K562 (cell line): ENCODE measurements around the gene AMDHD2. TPM values are rescaled to one million over a fixed set of nuclear protein-coding genes. Genes with fewer than 3 reads are reported as not detected.

Experiments
- COPS2 ChIP-seq: fragments of 450-650 bp; conservative IDR thresholded peaks from 2 replicates; pipeline ENCODE4 v1.6.1; 2016; ENCODE audit warnings: mild to moderate bottlenecking, moderate library complexity
- HNRNPK ChIP-seq: fragments of 200-400 bp; formaldehyde crosslinking; IDR thresholded peaks from one replicate; pipeline ENCODE4 v1.6.1; 2018; ENCODE audit warnings: mild to moderate bottlenecking, low read depth, low read length; ENCODE audit not compliant: poor library complexity, severe bottlenecking
- KLF13 ChIP-seq: fragments of 450-650 bp; IDR thresholded peaks from 2 replicates; pipeline ENCODE4 v1.6.1; 2016; ENCODE audit warnings: missing genetic modification characterization, low read depth, mild to moderate bottlenecking, missing compliant biosample characterization, moderate library complexity, borderline replicate concordance
- KLF6 ChIP-seq: fragments of 250-450 bp; sonication (Bioruptor Pico); IDR thresholded peaks from 2 replicates; pipeline ENCODE4 v1.4.0; 2020; ENCODE audit warnings: mild to moderate bottlenecking, moderate library complexity, borderline replicate concordance
- MTA3 ChIP-seq: fragments of 450-650 bp; formaldehyde crosslinking; IDR thresholded peaks from 2 replicates; pipeline ENCODE4 v1.6.1; 2017; ENCODE audit warnings: mild to moderate bottlenecking, borderline replicate concordance
- MYC ChIP-seq, 2 experiments: fragments of 250-450 bp in 1 of 2; sonication (Bioruptor Pico) in 1 of 2; IDR thresholded peaks; 2 replicates each; pipeline versions ENCODE4 v1.5.1 to v1.6.1; 2012 to 2021; ENCODE audit warnings: low read depth in 2 of 2, borderline replicate concordance in 1 of 2, improper control_type of control experiment in 1 of 2, low read length in 1 of 2, mild to moderate bottlenecking in 1 of 2, moderate library complexity in 1 of 2
- PCBP2 ChIP-seq: fragments of 200-400 bp; formaldehyde crosslinking; IDR thresholded peaks from 2 replicates; pipeline ENCODE4 v1.6.1; 2018; ENCODE audit warnings: low read length, low read depth, mild to moderate bottlenecking, moderate library complexity; ENCODE audit not compliant: poor library complexity, severe bottlenecking
- TBP ChIP-seq: optimal IDR thresholded peaks from 2 replicates; pipeline ENCODE3; 2011; ENCODE audit warnings: low read depth, low read length, improper control_type of control experiment
- WHSC1 ChIP-seq: IDR thresholded peaks from one replicate; pipeline ENCODE4 v1.6.1; 2012; ENCODE audit warnings: low read length, control low read depth, inconsistent platforms
- ZNF79 ChIP-seq: fragments of 250-450 bp; sonication (Bioruptor Pico); IDR thresholded peaks from 2 replicates; pipeline ENCODE4 v1.4.0; 2020; ENCODE audit warnings: low read depth, mild to moderate bottlenecking, moderate library complexity
- ZSCAN32 ChIP-seq: fragments of 450-650 bp; formaldehyde crosslinking; IDR thresholded peaks from 2 replicates; pipeline ENCODE4 v1.4.0; 2020; ENCODE audit warnings: mild to moderate bottlenecking, moderate library complexity
- polyA plus RNA-seq, 8 experiments: library from polyadenylated mRNA; depleted of rRNA in 4 of 8; stranded (reverse) in 5 of 8; unstranded in 3 of 8; fragments of >200 nt; fragmentation: Nextera tagmentation in 2 of 8; fragmentation: Illumina TruSeq in 1 of 8; extraction: Ambion mirVana in 2 of 8; extraction: Trizol in 1 of 8; gene quantifications; 2 replicates each; pipeline versions ENCODE4 v1.2.1 to v1.2.3, GENCODE V29; 2011 to 2014; ENCODE audit warnings: inconsistent platforms in 1 of 8, missing spikeins in 1 of 8
- total RNA-seq, 7 experiments: library from RNA; depleted of rRNA in 6 of 7; stranded (reverse); fragments of >200 nt in 6 of 7; fragmentation: Illumina TruSeq in 2 of 7; extraction: Trizol in 2 of 7; gene quantifications; 2 replicates each; pipeline versions ENCODE4 v1.2.1 to v1.2.3, GENCODE V29; 2011 to 2021; ENCODE audit warnings: low replicate concordance in 1 of 7
- TF ChIP-seq, protein P1 (sequence below): fragments of 450-650 bp; IDR thresholded peaks from 2 replicates; pipeline ENCODE4 v1.6.1; 2016
- TF ChIP-seq, protein P2 (sequence below): fragments of 450-650 bp; formaldehyde crosslinking; IDR thresholded peaks from 2 replicates; pipeline ENCODE4 v1.4.0; 2020; ENCODE audit warnings: mild to moderate bottlenecking, mixed read lengths
- TF ChIP-seq, protein P3 (sequence below): IDR thresholded peaks from 3 replicates; pipeline ENCODE4 v1.6.1; 2011; ENCODE audit warnings: borderline replicate concordance, mild to moderate bottlenecking; ENCODE audit not compliant: insufficient read length, insufficient read depth
- TF ChIP-seq, protein P4 (sequence below): fragments of 250-450 bp; sonication (Bioruptor Pico); IDR thresholded peaks from 2 replicates; pipeline ENCODE4 v1.8.0; 2022; ENCODE audit warnings: inconsistent platforms
- TF ChIP-seq, protein P5 (sequence below): fragments of 450-650 bp; IDR thresholded peaks from one replicate; pipeline ENCODE4 v1.6.1; 2018; ENCODE audit warnings: mild to moderate bottlenecking, moderate library complexity; ENCODE audit not compliant: partially characterized antibody
- TF ChIP-seq, protein P6 (sequence below), 3 experiments: IDR thresholded peaks in 2 of 3; conservative IDR thresholded peaks in 1 of 3; 2 replicates each; pipeline ENCODE4 v1.5.1; 2011 to 2012; ENCODE audit warnings: low read length in 3 of 3, mild to moderate bottlenecking in 3 of 3, control low read depth in 2 of 3, improper control_type of control experiment in 1 of 3, inconsistent platforms in 1 of 3, low read depth in 1 of 3, mixed read lengths in 1 of 3, moderate library complexity in 1 of 3; ENCODE audit not compliant: insufficient read depth in 2 of 3

Gene AMDHD2
- total and polyA plus RNA-seq, 9 of the 15 experiments (the other 6 are each of a cell fraction or from before 2014, with no cell fraction given): 0.38 to 56.9 (median 18.3) TPM; not detected in 1

DNA sequence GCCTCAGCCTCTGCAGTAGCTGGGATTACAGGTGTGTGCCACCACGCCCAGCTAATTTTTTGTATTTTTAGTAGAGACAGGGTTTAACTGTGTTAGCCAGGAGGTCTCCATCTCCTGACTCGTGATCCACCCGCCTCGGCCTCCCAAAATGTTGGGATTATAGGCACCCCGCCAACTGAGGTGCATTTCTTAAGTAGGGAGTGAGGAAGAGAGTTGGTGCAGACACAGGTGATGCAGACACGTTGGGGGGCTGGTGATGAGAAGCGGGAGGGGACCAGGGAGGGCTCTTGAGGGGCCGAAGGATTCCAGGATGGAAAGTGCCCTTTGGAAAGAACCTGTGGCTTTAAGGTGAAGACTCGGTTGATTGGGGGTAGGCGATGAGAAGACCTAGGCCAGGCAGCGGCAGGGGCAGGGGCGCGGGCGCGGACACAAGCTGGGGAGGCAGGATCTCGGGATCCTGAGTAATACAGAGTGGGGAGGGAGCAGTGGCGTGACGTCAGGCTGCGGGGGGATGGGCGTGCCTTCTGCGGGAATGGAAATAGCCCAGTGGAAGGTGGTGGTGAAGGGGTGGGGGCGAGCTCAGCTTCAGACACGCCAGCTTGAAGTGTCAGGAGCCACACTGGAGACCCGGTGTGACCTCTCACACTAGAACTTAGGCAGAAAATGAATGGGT lies 8.9 kb upstream of the AMDHD2 start (continued):
- TF ChIP-seq, protein P1, sequence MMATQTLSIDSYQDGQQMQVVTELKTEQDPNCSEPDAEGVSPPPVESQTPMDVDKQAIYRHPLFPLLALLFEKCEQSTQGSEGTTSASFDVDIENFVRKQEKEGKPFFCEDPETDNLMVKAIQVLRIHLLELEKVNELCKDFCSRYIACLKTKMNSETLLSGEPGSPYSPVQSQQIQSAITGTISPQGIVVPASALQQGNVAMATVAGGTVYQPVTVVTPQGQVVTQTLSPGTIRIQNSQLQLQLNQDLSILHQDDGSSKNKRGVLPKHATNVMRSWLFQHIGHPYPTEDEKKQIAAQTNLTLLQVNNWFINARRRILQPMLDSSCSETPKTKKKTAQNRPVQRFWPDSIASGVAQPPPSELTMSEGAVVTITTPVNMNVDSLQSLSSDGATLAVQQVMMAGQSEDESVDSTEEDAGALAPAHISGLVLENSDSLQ: no peak; the same call in 1 of the 2 replicates
- TF ChIP-seq KLF13 (no peak), PCBP2 (no peak), COPS2 (no peak), MTA3 (peak; percentile 40; the same call in 1 of the 2 replicates), TBP (no peak), ZSCAN32 (CRISPR knock-in tag) (no peak), HNRNPK (no peak), KLF6 (CRISPR knock-in tag) (no peak), ZNF79 (no peak), WHSC1 (no peak), MYC (IDR thresholded peaks at IDR 0.05; ENCODE audit: low read depth, low read length) (0 out of 2 replicates have a peak, but pooled peaks have one; percentile 26), MYC (CRISPR knock-in tag; IDR thresholded peaks at IDR 0.05; ENCODE audit: borderline replicate concordance, low read depth) (no peak)
- TF ChIP-seq, protein P2, sequence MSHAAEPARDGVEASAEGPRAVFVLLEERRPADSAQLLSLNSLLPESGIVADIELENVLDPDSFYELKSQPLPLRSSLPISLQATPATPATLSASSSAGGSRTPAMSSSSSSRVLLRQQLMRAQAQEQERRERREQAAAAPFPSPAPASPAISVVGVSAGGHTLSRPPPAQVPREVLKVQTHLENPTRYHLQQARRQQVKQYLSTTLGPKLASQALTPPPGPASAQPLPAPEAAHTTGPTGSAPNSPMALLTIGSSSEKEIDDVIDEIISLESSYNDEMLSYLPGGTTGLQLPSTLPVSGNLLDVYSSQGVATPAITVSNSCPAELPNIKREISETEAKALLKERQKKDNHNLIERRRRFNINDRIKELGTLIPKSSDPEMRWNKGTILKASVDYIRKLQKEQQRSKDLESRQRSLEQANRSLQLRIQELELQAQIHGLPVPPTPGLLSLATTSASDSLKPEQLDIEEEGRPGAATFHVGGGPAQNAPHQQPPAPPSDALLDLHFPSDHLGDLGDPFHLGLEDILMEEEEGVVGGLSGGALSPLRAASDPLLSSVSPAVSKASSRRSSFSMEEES: no peak
- TF ChIP-seq, protein P3, sequence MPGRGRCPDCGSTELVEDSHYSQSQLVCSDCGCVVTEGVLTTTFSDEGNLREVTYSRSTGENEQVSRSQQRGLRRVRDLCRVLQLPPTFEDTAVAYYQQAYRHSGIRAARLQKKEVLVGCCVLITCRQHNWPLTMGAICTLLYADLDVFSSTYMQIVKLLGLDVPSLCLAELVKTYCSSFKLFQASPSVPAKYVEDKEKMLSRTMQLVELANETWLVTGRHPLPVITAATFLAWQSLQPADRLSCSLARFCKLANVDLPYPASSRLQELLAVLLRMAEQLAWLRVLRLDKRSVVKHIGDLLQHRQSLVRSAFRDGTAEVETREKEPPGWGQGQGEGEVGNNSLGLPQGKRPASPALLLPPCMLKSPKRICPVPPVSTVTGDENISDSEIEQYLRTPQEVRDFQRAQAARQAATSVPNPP: no peak
- TF ChIP-seq, protein P4, sequence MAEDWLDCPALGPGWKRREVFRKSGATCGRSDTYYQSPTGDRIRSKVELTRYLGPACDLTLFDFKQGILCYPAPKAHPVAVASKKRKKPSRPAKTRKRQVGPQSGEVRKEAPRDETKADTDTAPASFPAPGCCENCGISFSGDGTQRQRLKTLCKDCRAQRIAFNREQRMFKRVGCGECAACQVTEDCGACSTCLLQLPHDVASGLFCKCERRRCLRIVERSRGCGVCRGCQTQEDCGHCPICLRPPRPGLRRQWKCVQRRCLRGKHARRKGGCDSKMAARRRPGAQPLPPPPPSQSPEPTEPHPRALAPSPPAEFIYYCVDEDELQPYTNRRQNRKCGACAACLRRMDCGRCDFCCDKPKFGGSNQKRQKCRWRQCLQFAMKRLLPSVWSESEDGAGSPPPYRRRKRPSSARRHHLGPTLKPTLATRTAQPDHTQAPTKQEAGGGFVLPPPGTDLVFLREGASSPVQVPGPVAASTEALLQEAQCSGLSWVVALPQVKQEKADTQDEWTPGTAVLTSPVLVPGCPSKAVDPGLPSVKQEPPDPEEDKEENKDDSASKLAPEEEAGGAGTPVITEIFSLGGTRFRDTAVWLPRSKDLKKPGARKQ (CRISPR knock-in tag): no peak
- TF ChIP-seq, protein P5, sequence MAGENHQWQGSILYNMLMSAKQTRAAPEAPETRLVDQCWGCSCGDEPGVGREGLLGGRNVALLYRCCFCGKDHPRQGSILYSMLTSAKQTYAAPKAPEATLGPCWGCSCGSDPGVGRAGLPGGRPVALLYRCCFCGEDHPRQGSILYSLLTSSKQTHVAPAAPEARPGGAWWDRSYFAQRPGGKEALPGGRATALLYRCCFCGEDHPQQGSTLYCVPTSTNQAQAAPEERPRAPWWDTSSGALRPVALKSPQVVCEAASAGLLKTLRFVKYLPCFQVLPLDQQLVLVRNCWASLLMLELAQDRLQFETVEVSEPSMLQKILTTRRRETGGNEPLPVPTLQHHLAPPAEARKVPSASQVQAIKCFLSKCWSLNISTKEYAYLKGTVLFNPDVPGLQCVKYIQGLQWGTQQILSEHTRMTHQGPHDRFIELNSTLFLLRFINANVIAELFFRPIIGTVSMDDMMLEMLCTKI: no peak
- TF ChIP-seq, protein P6, sequence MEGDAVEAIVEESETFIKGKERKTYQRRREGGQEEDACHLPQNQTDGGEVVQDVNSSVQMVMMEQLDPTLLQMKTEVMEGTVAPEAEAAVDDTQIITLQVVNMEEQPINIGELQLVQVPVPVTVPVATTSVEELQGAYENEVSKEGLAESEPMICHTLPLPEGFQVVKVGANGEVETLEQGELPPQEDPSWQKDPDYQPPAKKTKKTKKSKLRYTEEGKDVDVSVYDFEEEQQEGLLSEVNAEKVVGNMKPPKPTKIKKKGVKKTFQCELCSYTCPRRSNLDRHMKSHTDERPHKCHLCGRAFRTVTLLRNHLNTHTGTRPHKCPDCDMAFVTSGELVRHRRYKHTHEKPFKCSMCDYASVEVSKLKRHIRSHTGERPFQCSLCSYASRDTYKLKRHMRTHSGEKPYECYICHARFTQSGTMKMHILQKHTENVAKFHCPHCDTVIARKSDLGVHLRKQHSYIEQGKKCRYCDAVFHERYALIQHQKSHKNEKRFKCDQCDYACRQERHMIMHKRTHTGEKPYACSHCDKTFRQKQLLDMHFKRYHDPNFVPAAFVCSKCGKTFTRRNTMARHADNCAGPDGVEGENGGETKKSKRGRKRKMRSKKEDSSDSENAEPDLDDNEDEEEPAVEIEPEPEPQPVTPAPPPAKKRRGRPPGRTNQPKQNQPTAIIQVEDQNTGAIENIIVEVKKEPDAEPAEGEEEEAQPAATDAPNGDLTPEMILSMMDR (IDR thresholded peaks at IDR 0.05 in 2 of 3, conservative IDR thresholded peaks at IDR 0.05 in 1 of 3; ENCODE audit: insufficient read depth in 2 of 3, low read depth in 1 of 3, low read length in 3 of 3): no peak
